Fibroblast of pulmonary artery (primary cell): ENCODE results near the gene TAF4B.

ENCODE experiments used
- DNase-seq: peaks from one replicate; pipeline ENCODE4 v3.0.0-alpha.2; 2010; ENCODE audit warnings: low read depth
- H3K4me3 ChIP-seq: replicated peaks from 2 replicates; pipeline ENCODE4 v1.5.1; 2011; ENCODE audit warnings: low read depth, mild to moderate bottlenecking, control low read depth, low read length, moderate library complexity
- TF ChIP-seq, protein P1 (sequence below): IDR thresholded peaks from 2 replicates; pipeline ENCODE4 v1.5.1; 2011; ENCODE audit warnings: mild to moderate bottlenecking, control low read depth, low read length, inconsistent platforms; ENCODE audit errors: missing control alignments

Gene TAF4B

DNA sequence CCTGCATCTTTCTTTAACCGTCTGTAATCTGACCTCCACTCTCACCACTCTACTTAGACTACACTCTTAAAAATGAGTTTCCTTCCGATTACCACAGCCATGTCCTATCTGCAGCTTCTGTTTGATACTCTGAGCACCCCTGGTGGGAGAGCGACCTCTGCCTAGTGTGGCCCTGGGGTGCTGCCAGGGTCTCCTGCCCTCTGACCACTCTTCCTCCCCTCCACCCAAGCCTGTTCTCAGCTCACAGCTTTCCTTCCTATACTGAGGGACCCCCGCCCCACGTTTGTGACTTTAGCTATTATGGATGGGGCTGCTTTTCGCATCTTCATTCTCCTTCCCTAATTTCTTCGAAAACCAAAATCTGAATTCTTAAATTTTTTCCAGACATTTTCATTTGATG, 189.4 kb downstream of the TAF4B start:
- no peak for DNase-seq
- TF ChIP-seq, protein P1, sequence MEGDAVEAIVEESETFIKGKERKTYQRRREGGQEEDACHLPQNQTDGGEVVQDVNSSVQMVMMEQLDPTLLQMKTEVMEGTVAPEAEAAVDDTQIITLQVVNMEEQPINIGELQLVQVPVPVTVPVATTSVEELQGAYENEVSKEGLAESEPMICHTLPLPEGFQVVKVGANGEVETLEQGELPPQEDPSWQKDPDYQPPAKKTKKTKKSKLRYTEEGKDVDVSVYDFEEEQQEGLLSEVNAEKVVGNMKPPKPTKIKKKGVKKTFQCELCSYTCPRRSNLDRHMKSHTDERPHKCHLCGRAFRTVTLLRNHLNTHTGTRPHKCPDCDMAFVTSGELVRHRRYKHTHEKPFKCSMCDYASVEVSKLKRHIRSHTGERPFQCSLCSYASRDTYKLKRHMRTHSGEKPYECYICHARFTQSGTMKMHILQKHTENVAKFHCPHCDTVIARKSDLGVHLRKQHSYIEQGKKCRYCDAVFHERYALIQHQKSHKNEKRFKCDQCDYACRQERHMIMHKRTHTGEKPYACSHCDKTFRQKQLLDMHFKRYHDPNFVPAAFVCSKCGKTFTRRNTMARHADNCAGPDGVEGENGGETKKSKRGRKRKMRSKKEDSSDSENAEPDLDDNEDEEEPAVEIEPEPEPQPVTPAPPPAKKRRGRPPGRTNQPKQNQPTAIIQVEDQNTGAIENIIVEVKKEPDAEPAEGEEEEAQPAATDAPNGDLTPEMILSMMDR, result no peak
- no peak overlapping the region for H3K4me3 ChIP-seq

GRCh38 chr18:26416652-26417150, 190.5 kb downstream of the TAF4B start:
- no peak for DNase-seq
- TF ChIP-seq, protein P1, result no peak
- H3K4me3 ChIP-seq, result no peak overlapping the region

DNA sequence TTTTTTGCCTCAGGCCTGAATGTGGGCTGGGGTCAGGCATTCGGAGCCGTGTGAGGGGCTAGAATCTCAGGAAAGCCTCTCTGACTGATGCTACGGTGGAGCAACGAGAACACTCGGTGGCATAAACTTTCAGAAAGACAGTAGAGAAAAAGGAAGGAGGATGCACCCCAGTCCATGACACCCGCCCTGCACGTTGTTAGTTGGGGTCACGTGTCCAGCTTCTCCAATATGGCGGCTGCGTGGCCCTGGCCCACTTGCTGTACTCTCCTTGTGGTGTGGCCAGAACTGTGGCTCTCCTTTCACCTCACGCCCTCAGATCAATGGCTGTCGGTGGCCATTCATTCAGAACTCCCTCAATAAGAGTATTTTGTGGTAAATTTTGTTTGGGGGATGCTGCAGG, 190.9 kb downstream of the TAF4B start:
- TF ChIP-seq, protein P1, result no peak
- H3K4me3 ChIP-seq, result no peak overlapping the region
- DNase-seq, result no peak

DNA sequence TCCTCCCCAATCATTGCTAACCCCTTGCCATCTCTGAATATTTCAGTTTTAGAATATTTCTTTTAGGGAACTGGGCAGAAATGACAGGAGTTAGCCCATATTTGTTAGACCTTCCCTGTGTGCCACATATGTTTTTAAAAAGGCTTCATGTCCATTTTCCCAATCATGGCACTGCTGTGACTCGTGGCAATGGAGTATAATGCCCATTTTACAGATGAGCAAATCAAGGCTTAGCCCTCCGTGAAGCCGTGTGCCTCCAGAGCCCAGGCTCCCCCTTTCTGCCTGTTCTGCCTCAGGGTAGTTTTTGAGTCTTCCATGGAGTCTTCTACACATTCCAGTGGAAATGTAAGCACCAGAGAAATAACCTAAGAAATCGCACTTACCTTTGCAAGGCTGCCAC, 192.0 kb downstream of the TAF4B start:
- DNase-seq, result no peak
- no peak overlapping the region for H3K4me3 ChIP-seq
- TF ChIP-seq, protein P1, result no peak

DNA sequence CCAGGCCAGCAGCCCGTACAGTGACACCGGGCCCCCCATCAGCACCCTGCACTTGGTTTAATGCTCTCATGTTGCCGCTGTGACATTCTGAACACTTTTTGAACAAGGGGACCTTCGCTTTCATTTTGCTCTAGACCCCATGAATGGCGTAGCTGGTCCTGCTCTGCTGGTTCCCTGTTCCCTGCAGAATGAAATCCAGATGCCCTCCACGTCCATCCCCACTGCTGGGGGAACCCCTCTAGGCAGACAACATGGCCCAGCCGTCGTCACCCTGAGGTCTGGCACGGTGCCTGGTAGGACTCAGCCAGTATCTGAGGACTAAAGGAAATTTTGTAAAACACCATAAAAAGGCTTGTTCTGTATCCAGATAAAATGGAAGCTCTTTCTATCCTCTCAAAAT, 193.5 kb downstream of the TAF4B start:
- H3K4me3 ChIP-seq, result no peak overlapping the region
- DNase-seq, result no peak
- TF ChIP-seq, protein P1, result no peak

- no peak for DNase-seq
- no peak overlapping the region for H3K4me3 ChIP-seq
- TF ChIP-seq, protein P1, result no peak
Measured at GRCh38 chr18:26421503-26421902, 195.3 kb downstream of the TAF4B start.

DNA sequence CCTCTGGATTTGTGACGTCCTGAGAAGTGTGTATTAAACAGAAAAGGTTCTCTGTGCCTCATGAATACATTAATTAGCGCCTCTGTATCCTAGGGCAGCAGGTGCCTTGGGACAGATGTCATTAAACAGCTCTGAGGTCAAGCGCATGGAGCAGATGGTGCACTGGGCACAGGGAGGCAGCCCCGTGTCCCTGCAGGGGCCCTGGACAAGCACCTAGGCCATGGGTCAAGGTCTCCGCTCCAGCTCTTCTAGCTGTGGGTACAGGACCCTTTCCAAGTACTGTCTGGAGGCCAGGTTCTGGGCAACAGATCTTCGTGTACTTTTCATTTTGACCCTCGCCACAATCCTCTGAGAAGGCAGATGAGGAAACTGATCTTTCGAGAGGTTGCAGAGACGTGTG, 195.7 kb downstream of the TAF4B start:
- TF ChIP-seq, protein P1, result no peak
- no peak for DNase-seq
- no peak overlapping the region for H3K4me3 ChIP-seq
